HepG2 (cell line): ENCODE data around the gene PARD3. TPM values are rescaled to one million over a fixed set of nuclear protein-coding genes. Genes with fewer than 3 reads are reported as not detected.

Source experiments
- ATAC-seq: fragments of 200-7000 bp; cut with Tn5 transposase; 3 replicates; pipeline ENCODE4 v1.9.1; 2020; ENCODE audit warnings: mild to moderate bottlenecking, moderate library complexity
- BruUV-seq: library from RNA; stranded (reverse); fragments of 400-500 nt; replicated peaks from 2 replicates; lab custom pipeline; 2021; lab: Mats Ljungman, UMichigan
- CTCF ChIA-PET: fragments of 300-600 bp; formaldehyde crosslinking; extraction: SDS; loops from one replicate; lab custom pipeline; 2021; ENCODE audit warnings: low total read pairs, inconsistent platforms, low intra/inter-chr PET ratio; lab: Yijun Ruan, JAX
- POLR2A ChIA-PET: fragments of 350-600 bp; sonication (Branson Sonifier 250); formaldehyde crosslinking; loops from one replicate; lab custom pipeline; 2020; ENCODE audit warnings: antibody characterized with exemption, inconsistent platforms; lab: Yijun Ruan, JAX
- DNase-seq: peaks from one replicate; pipeline ENCODE4 v3.0.0-alpha.2; 2015; ENCODE audit warnings: low spot score
- FAIRE-seq: peaks from 3 replicates; lab custom pipeline; 2011; peaks lifted over from hg19 to GRCh38; lab: Jason Lieb, UNC
- H2AFZ ChIP-seq: one replicate; pipeline ENCODE4 v1.6.1; 2011; ENCODE audit warnings: low read length, inconsistent platforms
- H3K27ac ChIP-seq: fragments of 300-600 bp; 3 replicates; pipeline ENCODE4 v1.8.0; 2011; ENCODE audit warnings: mixed run types, mild to moderate bottlenecking, mixed read lengths, low read length, inconsistent platforms; ENCODE audit not compliant: insufficient read depth; ENCODE audit errors: extremely low read length
- H3K27me3 ChIP-seq, 2 experiments: fragments of 200-600 bp in 1 of 2; 2 replicates in 1 of 2; 3 replicates in 1 of 2; pipeline versions ENCODE4 v1.6.0 to v1.8.0; 2011; ENCODE audit warnings: low read length in 2 of 2, mild to moderate bottlenecking in 2 of 2, moderate library complexity in 2 of 2, inconsistent platforms in 1 of 2; ENCODE audit not compliant: insufficient read depth in 2 of 2, control insufficient read depth in 1 of 2
- H3K36me3 ChIP-seq, 2 experiments: fragments of 200-600 bp in 1 of 2; replicated peaks in 1 of 2; 2 replicates in 1 of 2; 3 replicates in 1 of 2; pipeline versions ENCODE4 v1.5.1 to v1.8.0; 2011; ENCODE audit warnings: low read length in 2 of 2, inconsistent platforms in 1 of 2; ENCODE audit not compliant: insufficient read depth in 2 of 2, control insufficient read depth in 1 of 2
- H3K4me1 ChIP-seq: 2 replicates; pipeline ENCODE4 v1.5.1; 2012; ENCODE audit warnings: low read length, inconsistent platforms; ENCODE audit not compliant: insufficient read depth
- H3K4me2 ChIP-seq: 2 replicates; pipeline ENCODE4 v1.6.0; 2011; ENCODE audit warnings: low read depth, low read length, inconsistent platforms
- H3K4me3 ChIP-seq, 3 experiments: fragments of 200-600 bp in 1 of 3; sonication (generic), shearing (Covaris generic) in 1 of 3; replicated peaks in 1 of 3; 2 replicates each; pipeline ENCODE4 v1.5.1; 2011 to 2016; ENCODE audit warnings: low read length in 3 of 3, inconsistent platforms in 2 of 3, low read depth in 2 of 3, mild to moderate bottlenecking in 2 of 3, control low read depth in 1 of 3, mixed read lengths in 1 of 3; ENCODE audit not compliant: insufficient read depth in 1 of 3
- H3K79me2 ChIP-seq: one replicate; pipeline ENCODE4 v1.6.1; 2011; ENCODE audit warnings: low read length, inconsistent platforms; ENCODE audit not compliant: insufficient read depth
- H3K9ac ChIP-seq: 2 replicates; pipeline ENCODE4 v1.6.0; 2011; ENCODE audit warnings: mild to moderate bottlenecking, low read depth, low read length, inconsistent platforms; ENCODE audit not compliant: insufficient read depth
- H3K9me3 ChIP-seq: 2 replicates; pipeline ENCODE4 v1.5.1; 2012; ENCODE audit warnings: mild to moderate bottlenecking, low read length
- H4K20me1 ChIP-seq: 2 replicates; pipeline ENCODE4 v1.6.0; 2011; ENCODE audit warnings: inconsistent platforms, mild to moderate bottlenecking, low read length, moderate library complexity; ENCODE audit not compliant: insufficient read depth
- ELF4 ChIP-seq: sonication (generic); formaldehyde crosslinking; IDR thresholded peaks from 2 replicates; pipeline ENCODE4 v1.5.0; 2020; ENCODE audit warnings: missing genetic modification reagents, mild to moderate bottlenecking, moderate library complexity, borderline replicate concordance
- GABPA ChIP-seq, 2 experiments: IDR thresholded peaks; 2 replicates each; pipeline ENCODE4 v1.6.1; 2011 to 2016; ENCODE audit warnings: low read depth in 2 of 2, low read length in 1 of 2, missing biosample characterization in 1 of 2, missing genetic modification characterization in 1 of 2
- MXD3 ChIP-seq: IDR thresholded peaks from 2 replicates; pipeline ENCODE4 v1.6.1; 2016; ENCODE audit warnings: mild to moderate bottlenecking, missing biosample characterization, missing genetic modification reagents
- NFIC ChIP-seq: IDR thresholded peaks from 2 replicates; pipeline ENCODE4 v1.6.1; 2012; ENCODE audit warnings: mild to moderate bottlenecking, low read length, inconsistent platforms
- SP1 ChIP-seq, 2 experiments: fragments of 450-650 bp in 1 of 2; sonication (generic) in 1 of 2; formaldehyde crosslinking in 1 of 2; IDR thresholded peaks; 2 replicates each; pipeline versions ENCODE4 v1.4.0 to v1.6.1; 2016 to 2020; ENCODE audit warnings: missing genetic modification reagents in 1 of 2
- TERF1 ChIP-seq: sonication (generic); formaldehyde crosslinking; IDR thresholded peaks from 2 replicates; pipeline ENCODE4 v1.8.0; 2022; ENCODE audit warnings: mild to moderate bottlenecking, missing genetic modification reagents, moderate library complexity
- ZBTB46 ChIP-seq: sonication (generic); formaldehyde crosslinking; IDR thresholded peaks from 2 replicates; pipeline ENCODE4 v1.4.0; 2020; ENCODE audit warnings: mild to moderate bottlenecking, missing genetic modification reagents, borderline replicate concordance
- ZNF180 ChIP-seq: sonication (generic); formaldehyde crosslinking; IDR thresholded peaks from 2 replicates; pipeline ENCODE4 v1.4.0; 2020; ENCODE audit warnings: low read depth, missing genetic modification reagents, borderline replicate concordance
- ZNF34 ChIP-seq: sonication (generic); formaldehyde crosslinking; IDR thresholded peaks from 2 replicates; pipeline ENCODE4 v1.4.0; 2020; ENCODE audit warnings: mild to moderate bottlenecking, missing genetic modification reagents, borderline replicate concordance
- ZNF362 ChIP-seq: sonication (generic); formaldehyde crosslinking; IDR thresholded peaks from 2 replicates; pipeline ENCODE4 v1.4.0; 2020; ENCODE audit warnings: missing genetic modification reagents, mild to moderate bottlenecking, borderline replicate concordance
- ZNF501 ChIP-seq: sonication (generic); formaldehyde crosslinking; IDR thresholded peaks from 2 replicates; pipeline ENCODE4 v1.5.1; 2020; ENCODE audit warnings: mild to moderate bottlenecking, moderate library complexity, missing genetic modification reagents
- ZNF614 ChIP-seq: IDR thresholded peaks from 2 replicates; pipeline ENCODE4 v1.6.1; 2018; ENCODE audit warnings: missing biosample characterization, missing genetic modification reagents, inconsistent platforms, borderline replicate concordance
- ZNF749 ChIP-seq: sonication (generic); formaldehyde crosslinking; IDR thresholded peaks from 2 replicates; pipeline ENCODE4 v1.8.0; 2022; ENCODE audit warnings: mild to moderate bottlenecking, missing genetic modification reagents, moderate library complexity, borderline replicate concordance
- WGBS: methylation state at CpG from one replicate; pipeline ENCODE4 v1.1.6; 2017; ENCODE audit warnings: low lambda C conversion rate; 5-methylcytosine and 5-hydroxymethylcytosine counted together
- in situ Hi-C: cut with HindIII; loops from 2 replicates; pipeline ENCODE4 v1.10.0; 2017; ENCODE audit warnings: low pct_unique_long_range_greater_than_20kb; ENCODE audit not compliant: extremely low pct_ligation_motif_present
- intact Hi-C: fragments of 100-400 bp; cut with micrococcal nuclease; formaldehyde crosslinking; loops from one replicate; pipeline ENCODE4 v1.10.0; 2022; ENCODE audit not compliant: unreplicated experiment
- polyA plus RNA-seq, 8 experiments: library from polyadenylated mRNA; depleted of rRNA in 3 of 8; stranded (reverse) in 7 of 8; unstranded in 1 of 8; fragments of >200 nt; fragmentation: Illumina TruSeq in 4 of 8; extraction: Trizol in 4 of 8; gene quantifications; 2 replicates each; pipeline versions ENCODE4 v1.2.1 to v1.2.3, GENCODE V29; 2011 to 2016; ENCODE audit warnings: low read depth in 4 of 8, missing spikeins in 1 of 8, mixed read lengths in 1 of 8; ENCODE audit not compliant: insufficient read depth in 1 of 8
- total RNA-seq, 5 experiments: library from RNA; depleted of rRNA; stranded (reverse); fragments of >200 nt; fragmentation: Illumina TruSeq; extraction: Trizol; gene quantifications; 2 replicates each; pipeline ENCODE4 v1.2.3, GENCODE V29; 2016; ENCODE audit warnings: low read depth in 1 of 5

The PARD3 gene
- total and polyA plus RNA-seq, 2 of the 13 experiments (the other 11 are each of a cell fraction or from before 2014, with no cell fraction given): 40.9 to 60.0 TPM

GRCh38 chr10:34133406-34133805 lies 681.7 kb downstream of the PARD3 start:
- DNase-seq (no peak), ATAC-seq (no peak), FAIRE-seq (no peak)
- Histone ChIP-seq H3K27me3 (no peaks in the 10 kb centered on the region), H3K79me2 (no peaks in the 10 kb centered on the region), H4K20me1 (no peaks in the 10 kb centered on the region), H3K9me3 (no peaks in the 10 kb centered on the region), H3K36me3 (peaks cover 4% of the 10 kb centered on the region in 2 experiments; a peak in 3 of 5 replicates), H2AFZ (no peak overlapping the region), H3K27ac (no peak overlapping the region), H3K4me3 (no peak overlapping the region), H3K4me2 (no peak overlapping the region), H3K9ac (no peak overlapping the region), H3K4me1 (no peaks in the 10 kb centered on the region)
- ChIA-PET CTCF (no interaction called here), POLR2A (no interaction called here)
- TF ChIP-seq ELF4 (CRISPR knock-in tag): no peak
- TF ChIP-seq ZNF501 (CRISPR knock-in tag): no peak
- TF ChIP-seq ZNF362 (CRISPR knock-in tag): no peak
- TF ChIP-seq MXD3: no peak
- BruUV-seq: no TSS peak
- in situ Hi-C loops (loop anchor here (25.0 kb wide), 1 partner anchor 504 kb away; no protein-coding TSS in a partner anchor), intact Hi-C loops (no loop called here)
- 95% methylated on average over 5 of the region's 5 CpGs for WGBS

- intact Hi-C loops (no loop called here), in situ Hi-C loops (loop anchor here (25.0 kb wide), 1 partner anchor 506 kb away; no protein-coding TSS in a partner anchor)
- Histone ChIP-seq H4K20me1 (no peaks in the 10 kb centered on the region), H3K36me3 (peaks cover 4 to 6% of the 10 kb centered on the region in 2 experiments; a peak in 3 of 5 replicates), H3K9ac (no peak overlapping the region), H3K27ac (no peak overlapping the region), H3K79me2 (no peaks in the 10 kb centered on the region), H2AFZ (no peak overlapping the region), H3K4me3 (no peak overlapping the region), H3K4me1 (no peaks in the 10 kb centered on the region), H3K27me3 (no peaks in the 10 kb centered on the region), H3K9me3 (no peaks in the 10 kb centered on the region), H3K4me2 (no peak overlapping the region)
- DNase-seq (no peak), FAIRE-seq (no peak), ATAC-seq (no peak)
- WGBS: 93% methylated on average over 6 of the region's 6 CpGs
- CTCF ChIA-PET: no interaction called here
- BruUV-seq: no TSS peak
- POLR2A ChIA-PET: interaction anchor here (0.9 kb wide), 1 partner anchor 10 kb away, joined by 3 read pairs; no protein-coding TSS in a partner anchor
- TF ChIP-seq SP1 (IDR thresholded peaks at IDR 0.05) (no peak), SP1 (CRISPR knock-in tag; IDR thresholded peaks at IDR 0.05) (no peak), ZBTB46 (no peak), ZNF180 (no peak), NFIC (no peak), GABPA (IDR thresholded peaks at IDR 0.05; ENCODE audit: low read depth, low read length) (no peak), GABPA (CRISPR knock-in tag; IDR thresholded peaks at IDR 0.05; ENCODE audit: low read depth) (no peak), ZNF34 (no peak), ZNF614 (no peak), ZNF749 (CRISPR knock-in tag) (no peak), TERF1 (CRISPR knock-in tag) (no peak)
Measured at GRCh38 chr10:34131152-34131551, 683.9 kb downstream of the PARD3 start.
